HFFc6 (cell line): ENCODE results near the gene ITGA11. TPM values are rescaled to one million over a fixed set of nuclear protein-coding genes. Genes with fewer than 3 reads are reported as not detected.

Experiments used
- DNase-seq: peaks from one replicate; pipeline ENCODE4 v3.0.0-alpha.2; 2018
- H3K27ac Mint-ChIP-seq: 2 replicates; pipeline ENCODE4 v1.8.0; 2020; ENCODE audit warnings: mild to moderate bottlenecking, mixed read lengths
- H3K27me3 Mint-ChIP-seq: 2 replicates; pipeline ENCODE4 v1.8.0; 2021; ENCODE audit warnings: mild to moderate bottlenecking, moderate library complexity, mixed read lengths; ENCODE audit not compliant: insufficient read depth
- H3K36me3 Mint-ChIP-seq: 2 replicates; pipeline ENCODE4 v1.8.0; 2021; ENCODE audit warnings: low read depth, mixed read lengths
- H3K4me1 Mint-ChIP-seq: 2 replicates; pipeline ENCODE4 v1.8.0; 2020; ENCODE audit warnings: low read depth, mixed read lengths
- H3K4me3 Mint-ChIP-seq: 2 replicates; pipeline ENCODE4 v1.8.0; 2020; ENCODE audit warnings: mild to moderate bottlenecking, moderate library complexity, mixed read lengths
- H3K9me3 Mint-ChIP-seq: 2 replicates; pipeline ENCODE4 v1.8.0; 2020; ENCODE audit warnings: mild to moderate bottlenecking, mixed read lengths
- CTCF ChIP-seq: fragments of 200-600 bp; sonication (generic); IDR thresholded peaks from 2 replicates; pipeline ENCODE4 v1.5.0; 2021; ENCODE audit warnings: antibody characterized with exemption, mild to moderate bottlenecking
- total RNA-seq, 6 experiments: library from RNA; stranded (reverse); fragmentation: NEBNext Ultra II Directional; extraction: Animal tissue kit (Norgen Biotek cat#: 25700); gene quantifications; 2 replicates in 1 of 6; 3 replicates in 5 of 6; pipeline ENCODE4 v1.2.3, GENCODE V29; 2021

The ITGA11 gene
- total RNA-seq, 6 experiments from 2014 or later = 1.2 to 2.1 (median 1.4) TPM

DNA sequence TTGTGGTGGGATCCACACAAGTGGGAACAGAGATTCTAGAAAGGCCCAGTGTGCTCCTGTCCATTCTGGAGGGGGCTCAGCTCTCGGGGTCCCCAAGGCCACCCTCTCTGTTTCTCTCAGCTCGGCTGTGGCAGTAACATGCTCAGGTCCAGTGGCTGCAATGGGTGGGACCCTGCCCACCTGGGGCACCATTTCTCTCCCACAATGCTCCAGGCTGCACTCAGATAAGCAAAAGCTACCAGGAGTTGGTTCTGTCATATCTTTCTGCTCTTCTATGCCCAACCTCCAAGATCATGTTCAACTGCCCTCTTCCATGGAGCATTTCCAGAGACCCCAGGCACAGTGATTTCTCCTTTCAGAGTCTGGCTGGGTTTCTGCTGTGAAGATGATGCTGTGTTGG lies 40.8 kb downstream of the ITGA11 start:
- Mint-ChIP-seq H3K36me3 (0 out of 2 replicates have a peak, but pooled peaks cover 12% of the 10 kb centered on the region), H3K4me1 (peaks cover 10% of the 10 kb centered on the region; the same call in 1 of the 2 replicates), H3K27me3 (peaks cover 7% of the 10 kb centered on the region), H3K4me3 (no peak overlapping the region), H3K9me3 (peaks cover 12% of the 10 kb centered on the region; the same call in 1 of the 2 replicates), H3K27ac (no peak overlapping the region)
- no peak for TF ChIP-seq CTCF
- no peak for DNase-seq

- H3K27ac Mint-ChIP-seq = peak overlapping the region; percentile 77
- TF ChIP-seq CTCF = no peak
- DNase-seq = peak; percentile 51
- H3K4me3 Mint-ChIP-seq = peak overlapping the region; percentile 52
- peaks cover 8% of the 10 kb centered on the region; the same call in 1 of the 2 replicates for H3K9me3 Mint-ChIP-seq
- H3K36me3 Mint-ChIP-seq = 0 out of 2 replicates have a peak, but pooled peaks cover 8% of the 10 kb centered on the region
- peaks cover 13% of the 10 kb centered on the region for H3K4me1 Mint-ChIP-seq
- H3K27me3 Mint-ChIP-seq = peaks cover 7% of the 10 kb centered on the region
These were observed 41.8 kb downstream of the ITGA11 start for GRCh38 chr15:68389936-68390817.

DNA sequence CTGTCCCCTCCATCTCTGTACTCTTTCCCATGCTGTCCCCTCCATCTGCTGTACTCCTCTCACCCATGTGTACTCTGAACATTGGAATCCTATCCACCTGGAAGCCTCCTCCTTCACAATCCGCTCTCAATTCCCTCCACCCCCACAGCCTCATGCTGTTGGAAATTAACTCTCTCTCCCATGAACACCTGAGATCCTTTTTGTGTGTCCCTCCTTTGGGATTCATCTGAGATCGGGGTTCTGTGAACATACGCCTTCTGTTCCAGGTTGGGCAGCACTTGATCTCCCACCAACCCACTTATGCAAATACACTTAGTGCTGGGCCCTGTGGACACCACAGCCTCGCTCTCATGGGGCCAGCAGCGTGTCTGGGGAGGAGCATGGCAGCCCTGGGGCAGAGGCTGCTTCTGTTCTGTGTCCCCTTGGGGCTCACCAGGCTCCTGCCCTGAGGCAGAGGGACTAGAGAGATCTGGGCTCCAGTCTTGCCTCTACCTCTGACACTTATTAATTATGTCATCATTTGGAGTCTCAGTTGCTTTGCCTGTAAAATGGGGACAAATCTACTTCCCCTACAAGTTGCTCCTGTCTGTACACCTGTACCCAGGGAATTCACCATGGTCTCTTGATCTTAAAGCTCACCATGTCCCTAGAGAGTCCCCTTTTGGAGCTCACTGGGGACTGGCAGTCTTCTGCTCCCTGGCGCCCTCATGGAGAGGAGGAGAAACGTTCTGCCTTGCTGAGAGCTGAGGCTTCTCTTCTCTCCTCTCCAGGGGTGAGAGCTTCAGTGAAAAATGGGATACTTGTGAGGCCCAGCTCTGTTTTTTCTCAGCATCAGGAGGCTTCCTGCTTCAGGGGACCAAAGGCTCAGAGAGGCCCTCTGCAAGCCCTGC lies 42.7 kb downstream of the ITGA11 start:
- peak overlapping the region; percentile 77 for H3K27ac Mint-ChIP-seq
- 0 out of 2 replicates have a peak, but pooled peaks cover 7% of the 10 kb centered on the region for H3K36me3 Mint-ChIP-seq
- H3K4me3 Mint-ChIP-seq = peak overlapping the region; percentile 52; the same call in 1 of the 2 replicates

DNA sequence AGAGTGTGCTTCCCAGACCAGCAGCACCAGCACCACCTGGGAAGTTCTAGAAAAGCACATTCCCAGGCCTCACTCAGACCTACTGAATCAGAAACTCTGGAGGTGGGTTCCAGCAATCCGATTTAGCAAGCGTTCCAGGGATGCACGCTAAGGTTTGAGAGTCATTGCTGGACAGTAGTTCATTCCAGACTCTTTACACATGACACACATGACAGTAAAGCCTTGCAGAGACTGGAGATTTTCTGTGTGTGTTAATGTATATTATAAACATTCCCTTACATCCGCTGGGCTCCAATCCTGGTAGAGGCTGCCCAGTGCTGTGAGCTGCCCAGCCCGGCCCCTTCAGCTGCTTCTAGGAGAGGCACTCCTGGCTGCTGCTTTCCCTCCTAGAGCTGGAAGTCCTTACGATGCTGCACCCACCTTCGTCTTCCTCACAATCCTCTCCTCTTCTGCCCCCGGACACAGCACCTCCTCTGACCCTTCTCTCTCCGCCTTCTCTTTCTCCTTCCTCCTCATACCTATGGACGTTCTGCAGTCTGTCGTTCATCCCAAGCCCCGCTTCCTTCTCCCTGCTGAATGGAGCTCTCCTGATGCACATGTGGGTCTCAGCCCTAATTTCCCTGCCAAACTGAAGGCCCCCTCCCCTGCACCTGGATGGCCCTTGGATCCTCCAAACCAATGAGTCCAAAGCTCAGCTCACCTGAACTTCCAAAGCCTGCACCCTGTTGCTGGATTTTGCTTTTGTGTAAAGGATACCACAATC lies 44.4 kb downstream of the ITGA11 start:
- Mint-ChIP-seq H3K27me3 (no peaks in the 10 kb centered on the region), H3K4me3 (no peak overlapping the region), H3K4me1 (peaks cover 35% of the 10 kb centered on the region), H3K27ac (no peak overlapping the region), H3K9me3 (no peaks in the 10 kb centered on the region), H3K36me3 (peaks cover 7% of the 10 kb centered on the region; the same call in 1 of the 2 replicates)
- TF ChIP-seq CTCF = no peak
- DNase-seq = no peak

More for the DNA sequence above, 42.7 kb downstream of the ITGA11 start:
- Mint-ChIP-seq H3K9me3 (no peaks in the 10 kb centered on the region; the same call in 1 of the 2 replicates), H3K27me3 (0 out of 2 replicates have a peak, but pooled peaks cover 2% of the 10 kb centered on the region), H3K4me1 (peaks cover 21% of the 10 kb centered on the region)
- DNase-seq = no peak
- TF ChIP-seq CTCF = peak; percentile 9; the same call in 1 of the 2 replicates
